Upper lobe of left lung (tissue), 6 donors: ENCODE measurements around the gene SLIT1. TPM values are rescaled to one million over a fixed set of nuclear protein-coding genes. Genes with fewer than 3 reads are reported as not detected.

Source experiments
- ATAC-seq, 2 donors: fragments of 200-7000 bp; cut with Tn5 transposase; one replicate each; pipeline ENCODE4 v1.9.1; 2022; ENCODE audit warnings: mild to moderate bottlenecking in 2 of 2, moderate library complexity in 2 of 2; ENCODE audit not compliant: low FRiP score in 2 of 2
- DNase-seq, 2 donors: peaks; one replicate each; pipeline ENCODE4 v3.0.0-alpha.2; 2019 to 2020
- H3K27ac ChIP-seq, 4 donors: fragments of 200-600 bp; sonication (generic); one replicate each; pipeline ENCODE4 v1.5.1; 2016 to 2019
- H3K27me3 ChIP-seq, 4 donors: fragments of 200-600 bp; sonication (generic); one replicate each; pipeline ENCODE4 v1.5.1; 2017 to 2019
- H3K36me3 ChIP-seq, 4 donors: fragments of 200-600 bp; sonication (generic); one replicate each; pipeline ENCODE4 v1.5.1; 2016 to 2019
- H3K4me1 ChIP-seq, 4 donors: fragments of 200-600 bp; sonication (generic); one replicate each; pipeline ENCODE4 v1.5.1; 2018 to 2019
- H3K4me3 ChIP-seq, 4 donors: fragments of 200-600 bp; sonication (generic); one replicate each; pipeline ENCODE4 v1.5.1; 2017 to 2019; ENCODE audit warnings: mild to moderate bottlenecking in 2 of 4, moderate library complexity in 1 of 4
- H3K9me3 ChIP-seq, 4 donors: fragments of 200-600 bp; sonication (generic); one replicate each; pipeline ENCODE4 v1.5.1; 2018 to 2019
- EP300 ChIP-seq, 4 donors: sonication (generic); formaldehyde crosslinking; IDR thresholded peaks; one replicate each; pipeline ENCODE4 v1.5.1; 2017; ENCODE audit warnings: antibody characterized with exemption in 4 of 4, control low read depth in 2 of 4
- POLR2A ChIP-seq, 4 donors: fragments of 450-650 bp; IDR thresholded peaks; one replicate each; pipeline ENCODE4 v1.5.1; 2016 to 2017; ENCODE audit warnings: antibody characterized with exemption in 4 of 4, mild to moderate bottlenecking in 2 of 4
- POLR2AphosphoS5 ChIP-seq, 2 donors: sonication (generic); formaldehyde crosslinking; IDR thresholded peaks; one replicate each; pipeline ENCODE4 v1.5.1; 2017; ENCODE audit warnings: antibody characterized with exemption in 2 of 2
- WGBS, 2 donors: methylation state at CpG; one replicate each; pipeline ENCODE4 v1.1.5; 2017 to 2018; 5-methylcytosine and 5-hydroxymethylcytosine counted together
- total RNA-seq, 6 donors: library from RNA; depleted of rRNA in 4 of 6; stranded (reverse); fragments of >200 nt in 4 of 6; gene quantifications; one replicate each; pipeline versions ENCODE4 v1.1.0 to v1.2.1, GENCODE V29; 2016 to 2021
- TF ChIP-seq, protein P1 (sequence below), 6 experiments: fragments of 450-650 bp in 4 of 6; fragments of 200-600 bp in 2 of 6; sonication (generic) in 2 of 6; IDR thresholded peaks; one replicate each; pipeline ENCODE4 v1.5.1; 2016 to 2019; ENCODE audit warnings: antibody characterized with exemption in 6 of 6
- donor health status: DM: no; HTN: no; CAD: no; lungs with moderate emphysema.
- donor health status: DM: no; HTN: yes; CAD: no; lungs with severe emphysema.

Gene SLIT1
- total RNA-seq, 6 donors from 2014 or later, result 0.30 to 1.6 (median 0.54) TPM; not detected in 1

DNA sequence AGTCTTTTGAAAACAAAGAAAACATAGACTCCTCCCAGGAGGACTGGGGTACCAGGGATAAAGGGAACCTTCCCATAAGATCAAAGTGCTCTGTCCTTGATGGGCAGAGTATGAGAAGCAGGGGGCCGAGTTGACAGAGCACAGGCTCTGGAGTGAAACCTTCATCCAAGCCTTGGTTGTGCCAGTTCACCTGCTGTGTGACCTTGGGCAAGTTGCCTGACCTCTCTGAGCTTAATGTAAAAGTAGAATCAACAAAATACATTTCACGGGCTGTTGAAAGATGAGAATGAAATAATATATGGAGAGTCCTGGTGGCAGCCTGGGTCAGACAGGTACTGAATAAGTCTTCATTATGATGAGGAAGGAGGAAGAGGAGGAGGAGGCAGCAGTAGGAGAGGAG lies 69.9 kb downstream of the SLIT1 start:
- WGBS, 2 donors, result 75 to 93% methylated on average over 2 of the region's 2 CpGs
- no peak for DNase-seq

DNA sequence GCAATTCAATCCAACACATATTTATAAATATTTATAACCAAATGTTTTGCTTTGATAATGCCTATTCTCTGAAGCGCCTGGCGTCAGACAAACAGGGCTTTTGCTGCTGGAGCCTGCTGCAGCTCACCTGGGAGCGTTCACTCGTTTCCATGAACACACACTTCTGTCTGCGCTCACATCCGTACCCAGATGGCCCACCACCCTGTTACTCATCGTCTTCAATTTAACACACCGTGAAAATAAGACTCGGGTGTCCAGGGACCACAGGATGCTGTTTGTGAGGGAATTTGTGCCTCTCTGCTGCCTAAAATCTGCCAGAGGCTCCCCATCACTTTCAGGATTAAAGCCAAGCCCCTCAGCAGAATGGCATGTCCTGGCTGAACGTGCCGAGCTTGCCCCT lies 74.1 kb downstream of the SLIT1 start:
- Histone ChIP-seq H3K4me3 (no peak overlapping the region), H3K27ac (no peak overlapping the region), H3K9me3 (no peaks in the 10 kb centered on the region), H3K36me3 (no peaks in the 10 kb centered on the region), H3K27me3 (no peaks in the 10 kb centered on the region), H3K4me1 (no peaks in the 10 kb centered on the region)
- ATAC-seq (no peak), DNase-seq (no peak)
- TF ChIP-seq, protein P1, sequence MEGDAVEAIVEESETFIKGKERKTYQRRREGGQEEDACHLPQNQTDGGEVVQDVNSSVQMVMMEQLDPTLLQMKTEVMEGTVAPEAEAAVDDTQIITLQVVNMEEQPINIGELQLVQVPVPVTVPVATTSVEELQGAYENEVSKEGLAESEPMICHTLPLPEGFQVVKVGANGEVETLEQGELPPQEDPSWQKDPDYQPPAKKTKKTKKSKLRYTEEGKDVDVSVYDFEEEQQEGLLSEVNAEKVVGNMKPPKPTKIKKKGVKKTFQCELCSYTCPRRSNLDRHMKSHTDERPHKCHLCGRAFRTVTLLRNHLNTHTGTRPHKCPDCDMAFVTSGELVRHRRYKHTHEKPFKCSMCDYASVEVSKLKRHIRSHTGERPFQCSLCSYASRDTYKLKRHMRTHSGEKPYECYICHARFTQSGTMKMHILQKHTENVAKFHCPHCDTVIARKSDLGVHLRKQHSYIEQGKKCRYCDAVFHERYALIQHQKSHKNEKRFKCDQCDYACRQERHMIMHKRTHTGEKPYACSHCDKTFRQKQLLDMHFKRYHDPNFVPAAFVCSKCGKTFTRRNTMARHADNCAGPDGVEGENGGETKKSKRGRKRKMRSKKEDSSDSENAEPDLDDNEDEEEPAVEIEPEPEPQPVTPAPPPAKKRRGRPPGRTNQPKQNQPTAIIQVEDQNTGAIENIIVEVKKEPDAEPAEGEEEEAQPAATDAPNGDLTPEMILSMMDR (IDR thresholded peaks at IDR 0.05), result no peak
- TF ChIP-seq POLR2A (IDR thresholded peaks at IDR 0.05) (no peak), EP300 (IDR thresholded peaks at IDR 0.05) (no peak), POLR2AphosphoS5 (IDR thresholded peaks at IDR 0.05) (no peak)
- 61 to 67% methylated on average over 11 of the region's 11 CpGs for WGBS, 2 donors

More for the DNA sequence above, 69.9 kb downstream of the SLIT1 start:
- no peak overlapping the region for H3K27ac ChIP-seq
- no peak for TF ChIP-seq EP300 (IDR thresholded peaks at IDR 0.05)
- TF ChIP-seq, protein P1 (IDR thresholded peaks at IDR 0.05), result no peak
- no peak for TF ChIP-seq POLR2A (IDR thresholded peaks at IDR 0.05)
- no peak for TF ChIP-seq POLR2AphosphoS5 (IDR thresholded peaks at IDR 0.05)
- no peaks in the 10 kb centered on the region for H3K36me3 ChIP-seq
- H3K4me1 ChIP-seq, result peaks cover 0 to 5% (median 0%) of the 10 kb centered on the region in 4 donors
- no peaks in the 10 kb centered on the region for H3K9me3 ChIP-seq
- no peak for ATAC-seq
- no peaks in the 10 kb centered on the region for H3K27me3 ChIP-seq
- no peak overlapping the region for H3K4me3 ChIP-seq

DNA sequence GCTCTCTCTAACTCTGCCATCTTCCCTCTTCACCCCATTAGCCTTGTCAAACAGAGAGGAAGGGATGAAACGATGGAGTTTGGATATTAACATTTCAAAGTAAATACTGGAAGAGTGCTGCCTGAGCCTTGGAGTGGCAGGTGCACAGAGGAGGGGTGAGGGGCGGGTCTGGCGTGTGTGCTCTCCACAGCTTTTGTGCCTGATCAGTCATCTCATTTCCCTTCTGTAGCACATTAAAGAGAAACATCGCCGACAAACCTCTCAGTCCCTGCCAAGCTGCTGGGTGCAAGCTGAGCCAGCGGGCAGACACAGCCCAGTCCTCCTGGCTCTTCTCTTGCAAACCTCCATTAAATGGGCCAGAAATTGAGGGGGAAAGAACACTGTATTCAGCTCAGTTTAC lies 76.2 kb downstream of the SLIT1 start:
- Histone ChIP-seq H3K36me3 (no peaks in the 10 kb centered on the region), H3K4me1 (no peaks in the 10 kb centered on the region), H3K27me3 (no peaks in the 10 kb centered on the region), H3K4me3 (no peak overlapping the region), H3K9me3 (no peaks in the 10 kb centered on the region), H3K27ac (no peak overlapping the region)
- 19 to 31% methylated on average over 6 of the region's 6 CpGs for whole genome bisulfite sequencing, 2 donors
- TF ChIP-seq, protein P1 (IDR thresholded peaks at IDR 0.05), result no peak
- no peak for TF ChIP-seq POLR2A (IDR thresholded peaks at IDR 0.05)
- TF ChIP-seq POLR2AphosphoS5 (IDR thresholded peaks at IDR 0.05), result no peak
- no peak for TF ChIP-seq EP300 (IDR thresholded peaks at IDR 0.05)
- DNase-seq (no peak), ATAC-seq (no peak)

DNA sequence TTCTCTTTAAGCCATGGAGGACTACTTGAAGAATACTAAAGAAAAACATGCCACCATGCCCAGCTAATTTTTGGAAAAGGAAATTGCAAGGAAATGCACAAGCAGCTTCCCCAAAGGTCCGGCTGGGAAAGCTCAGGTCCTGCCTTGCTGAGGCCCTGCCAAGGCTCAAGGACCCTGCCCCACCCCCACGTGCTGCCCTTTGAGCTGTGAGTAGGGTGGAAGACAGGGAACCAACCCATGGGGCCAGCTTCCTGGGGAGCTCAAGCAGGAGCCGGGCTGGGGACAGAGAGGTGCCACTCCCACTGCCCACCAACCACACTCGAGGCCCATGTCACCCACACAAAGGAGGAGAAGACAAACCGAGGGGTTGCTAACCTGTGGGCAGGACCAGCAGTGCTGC lies 78.2 kb downstream of the SLIT1 start:
- no peak for ATAC-seq
- Histone ChIP-seq H3K4me3 (no peak overlapping the region), H3K27ac (no peak overlapping the region), H3K27me3 (no peaks in the 10 kb centered on the region), H3K9me3 (no peaks in the 10 kb centered on the region), H3K36me3 (no peaks in the 10 kb centered on the region), H3K4me1 (no peaks in the 10 kb centered on the region)
- WGBS, 2 donors, result 30 to 51% methylated on average over 3 to 4 of the region's 5 CpGs
- no peak for DNase-seq
- TF ChIP-seq POLR2AphosphoS5 (IDR thresholded peaks at IDR 0.05) (no peak), EP300 (IDR thresholded peaks at IDR 0.05) (no peak), POLR2A (IDR thresholded peaks at IDR 0.05) (no peak)
- TF ChIP-seq, protein P1 (IDR thresholded peaks at IDR 0.05), result no peak

DNA sequence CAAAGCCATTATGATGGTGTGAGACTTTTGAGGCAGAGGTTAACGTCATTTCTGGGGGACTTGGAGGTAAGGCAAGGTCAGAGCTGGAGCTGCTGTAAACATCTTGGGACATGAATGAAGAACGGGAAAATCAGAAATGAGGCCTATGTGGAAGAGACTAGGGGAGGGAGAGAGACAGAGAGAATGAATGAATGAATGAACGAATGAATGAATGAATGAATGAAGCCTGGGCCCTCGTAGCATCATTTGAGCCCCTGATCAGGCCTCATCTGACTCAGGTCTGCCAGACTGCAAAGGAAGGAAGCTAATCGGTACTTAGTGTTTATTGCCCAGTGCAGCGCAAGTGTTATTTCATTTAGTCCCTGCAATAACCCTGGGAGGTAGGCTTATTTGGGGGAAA lies 79.6 kb downstream of the SLIT1 start:
- no peaks in the 10 kb centered on the region for H3K36me3 ChIP-seq
- H3K4me3 ChIP-seq, result no peak overlapping the region
- TF ChIP-seq POLR2A (IDR thresholded peaks at IDR 0.05) (no peak), POLR2AphosphoS5 (IDR thresholded peaks at IDR 0.05) (no peak), EP300 (IDR thresholded peaks at IDR 0.05) (no peak)
- TF ChIP-seq, protein P1 (IDR thresholded peaks at IDR 0.05), result no peak
- ATAC-seq (no peak), DNase-seq (no peak)
- no peaks in the 10 kb centered on the region for H3K4me1 ChIP-seq
- H3K27me3 ChIP-seq, result no peaks in the 10 kb centered on the region
- H3K27ac ChIP-seq, result no peak overlapping the region
- no peaks in the 10 kb centered on the region for H3K9me3 ChIP-seq
- 67 to 69% methylated on average over 6 of the region's 6 CpGs for WGBS, 2 donors
